Left renal pelvis (tissue), 4 donors: ENCODE results near the gene ITPKB. TPM values are rescaled to one million over a fixed set of nuclear protein-coding genes. Genes with fewer than 3 reads are reported as not detected.

Experiments
- DNase-seq, 4 donors: peaks; one replicate each; pipeline ENCODE4 v3.0.0-alpha.2; 2013; ENCODE audit warnings: low read depth in 4 of 4, low spot score in 3 of 4
- polyA plus RNA-seq, 4 donors: library from polyadenylated mRNA; unstranded; fragments of 120-200 nt; gene quantifications; one replicate each; pipeline ENCODE4 v1.2.1, GENCODE V29; 2013; ENCODE audit not compliant: insufficient read length in 4 of 4

The ITPKB gene
- polyA plus RNA-seq, 4 donors: 22.5 to 26.3 (median 23.4) TPM

GRCh38 chr1:226655251-226656163 lies 83.6 kb downstream of the ITPKB start:
- DNase-seq: no peak

GRCh38 chr1:226654668-226655055 lies 84.4 kb downstream of the ITPKB start:
- no peak for DNase-seq

GRCh38 chr1:226654046-226654667 lies 84.9 kb downstream of the ITPKB start:
- DNase-seq: no peak

GRCh38 chr1:226653311-226653921 lies 85.7 kb downstream of the ITPKB start:
- DNase-seq: no peak

GRCh38 chr1:226652613-226653012 lies 86.5 kb downstream of the ITPKB start:
- DNase-seq: no peak

- no peak for DNase-seq
Observed at GRCh38 chr1:226651732-226652105, 87.4 kb downstream of the ITPKB start.

GRCh38 chr1:226651041-226651731 lies 87.9 kb downstream of the ITPKB start:
- DNase-seq: no peak

GRCh38 chr1:226650236-226650841 lies 88.7 kb downstream of the ITPKB start:
- no peak for DNase-seq

GRCh38 chr1:226649780-226650179 lies 89.3 kb downstream of the ITPKB start:
- DNase-seq: no peak

GRCh38 chr1:226649244-226649643 lies 89.8 kb downstream of the ITPKB start:
- DNase-seq: no peak

- no peak for DNase-seq
Observed at GRCh38 chr1:226648421-226648820, 90.7 kb downstream of the ITPKB start.

GRCh38 chr1:226647719-226648118 lies 91.4 kb downstream of the ITPKB start:
- DNase-seq: no peak

GRCh38 chr1:226646870-226647449 lies 92.1 kb downstream of the ITPKB start:
- no peak for DNase-seq

GRCh38 chr1:226646026-226646869 lies 92.8 kb downstream of the ITPKB start:
- DNase-seq: no peak

- DNase-seq: no peak
Observed at GRCh38 chr1:226645279-226645976, 93.7 kb downstream of the ITPKB start.

- DNase-seq: no peak
Observed at GRCh38 chr1:226644541-226645176, 94.4 kb downstream of the ITPKB start.

GRCh38 chr1:226643611-226644540 lies 95.2 kb downstream of the ITPKB start:
- DNase-seq: no peak
